Activated T-helper 1 cell treated with anti-CD3 and anti-CD28 coated beads, Interleukin-12 subunit alpha, Interleukin-12 subunit beta, Interleukin-2, Interleukin-4 antibody, amounts not matched to agents 30 ng/mL and 10 ng/mL and 1 ng/mL, durations not matched to agents 14 hours and 24 hours and 36 hours (primary cell): ENCODE data around the gene RDH8. TPM values are rescaled to one million over a fixed set of nuclear protein-coding genes. Genes with fewer than 3 reads are reported as not detected.

ENCODE experiments used
- DNase-seq: peaks from one replicate; pipeline ENCODE4 v3.0.0; 2021; ENCODE audit warnings: low spot score
- H3K27ac Mint-ChIP-seq: one replicate; pipeline ENCODE4 v1.8.0; 2021; ENCODE audit warnings: mild to moderate bottlenecking, mixed read lengths
- H3K27me3 Mint-ChIP-seq: one replicate; pipeline ENCODE4 v1.8.0; 2022; ENCODE audit warnings: mild to moderate bottlenecking, moderate library complexity, mixed read lengths; ENCODE audit not compliant: insufficient read depth
- H3K36me3 Mint-ChIP-seq: one replicate; pipeline ENCODE4 v1.8.0; 2021; ENCODE audit warnings: low read depth, mixed read lengths
- H3K4me1 Mint-ChIP-seq: one replicate; pipeline ENCODE4 v1.8.0; 2021; ENCODE audit warnings: low read depth, mixed read lengths
- H3K4me3 Mint-ChIP-seq: one replicate; pipeline ENCODE4 v1.8.0; 2021; ENCODE audit warnings: mild to moderate bottlenecking, moderate library complexity, mixed read lengths
- H3K9me3 Mint-ChIP-seq: one replicate; pipeline ENCODE4 v1.8.0; 2021; ENCODE audit warnings: mixed read lengths
- intact Hi-C: fragments of 100-400 bp; cut with micrococcal nuclease; formaldehyde crosslinking; loops from one replicate; pipeline ENCODE4 v1.15.1; 2024
- total RNA-seq: library from RNA; stranded (reverse); gene quantifications from 2 replicates; pipeline ENCODE4 v1.2.3, GENCODE V29; 2022

The RDH8 gene
- total RNA-seq, 1 donor from 2014 or later, result not detected

DNA sequence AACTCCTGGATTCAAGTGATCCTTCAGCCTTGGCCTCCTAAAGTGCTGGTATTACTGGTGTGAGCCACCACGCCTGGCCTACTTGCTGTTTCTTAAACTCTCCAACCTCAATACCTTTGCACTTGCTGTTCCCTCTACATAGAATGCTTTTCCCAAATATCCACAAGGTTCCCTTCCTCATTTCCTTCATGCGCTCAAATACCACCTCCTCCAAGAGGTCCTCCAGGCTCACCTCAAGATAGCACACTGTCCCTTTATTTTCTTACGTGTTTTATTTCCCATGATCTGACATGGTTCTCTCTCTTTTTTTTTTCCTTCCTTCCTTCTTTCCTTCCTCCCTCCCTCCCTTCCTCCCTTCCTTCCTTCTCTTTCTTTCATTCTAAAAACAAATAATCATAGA is 13.5 kb downstream of the RDH8 start:
- peaks cover 16% of the 10 kb centered on the region for H3K27me3 Mint-ChIP-seq
- H3K9me3 Mint-ChIP-seq, result no peaks in the 10 kb centered on the region
- H3K36me3 Mint-ChIP-seq, result no peaks in the 10 kb centered on the region
- no peak overlapping the region for H3K4me3 Mint-ChIP-seq
- no peaks in the 10 kb centered on the region for H3K4me1 Mint-ChIP-seq
- intact Hi-C loops, result loop anchor here (1.0 kb wide), 1 partner anchor 92 kb away; no protein-coding TSS in a partner anchor
- H3K27ac Mint-ChIP-seq, result no peak overlapping the region
- DNase-seq, result no peak

GRCh38 chr19:10027158-10027997 is 14.1 kb downstream of the RDH8 start:
- peaks cover 16% of the 10 kb centered on the region for H3K27me3 Mint-ChIP-seq
- H3K27ac Mint-ChIP-seq, result no peak overlapping the region

DNA sequence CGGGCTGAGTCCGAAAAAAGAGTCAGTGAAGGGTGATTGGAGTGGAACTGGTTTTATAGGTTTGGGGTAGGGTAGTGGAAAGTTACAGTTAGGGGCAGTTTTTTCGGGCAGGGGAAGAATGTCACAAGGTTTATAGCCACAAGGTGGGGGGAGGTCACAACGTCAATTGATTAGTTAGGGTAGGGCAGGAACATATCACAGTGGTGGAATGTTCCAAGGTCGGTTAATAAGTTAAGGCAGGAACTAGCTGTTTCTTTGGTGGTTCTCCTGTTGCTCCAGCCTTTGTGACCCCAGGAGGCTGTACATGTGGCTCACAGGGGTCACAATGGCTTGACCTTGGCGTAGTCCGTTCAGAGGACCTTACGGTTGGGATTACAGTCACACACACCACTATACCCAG is 20.3 kb downstream of the RDH8 start:
- intact Hi-C loops, result no loop called here
- Mint-ChIP-seq H3K4me3 (no peak overlapping the region), H3K4me1 (no peaks in the 10 kb centered on the region), H3K9me3 (no peaks in the 10 kb centered on the region), H3K36me3 (no peaks in the 10 kb centered on the region), H3K27me3 (peaks cover 5% of the 10 kb centered on the region), H3K27ac (no peak overlapping the region)
- no peak for DNase-seq

More at GRCh38 chr19:10027158-10027997, 14.1 kb downstream of the RDH8 start:
- no peaks in the 10 kb centered on the region for H3K36me3 Mint-ChIP-seq
- H3K4me3 Mint-ChIP-seq, result no peak overlapping the region
- peak; percentile 72 for DNase-seq
- no peaks in the 10 kb centered on the region for H3K9me3 Mint-ChIP-seq
- intact Hi-C loops, result loop anchor here (1.0 kb wide), 1 partner anchor 93 kb away; no protein-coding TSS in a partner anchor
- no peaks in the 10 kb centered on the region for H3K4me1 Mint-ChIP-seq

- DNase-seq, result no peak
- Mint-ChIP-seq H3K4me1 (no peaks in the 10 kb centered on the region), H3K27me3 (peaks cover 5% of the 10 kb centered on the region), H3K36me3 (no peaks in the 10 kb centered on the region), H3K27ac (no peak overlapping the region), H3K4me3 (no peak overlapping the region), H3K9me3 (no peaks in the 10 kb centered on the region)
- intact Hi-C loops, result no loop called here
These were observed 23.4 kb downstream of the RDH8 start for GRCh38 chr19:10036601-10037071.

- Mint-ChIP-seq H3K4me3 (no peak overlapping the region), H3K36me3 (no peaks in the 10 kb centered on the region), H3K27me3 (peaks cover 5% of the 10 kb centered on the region), H3K4me1 (no peaks in the 10 kb centered on the region), H3K9me3 (no peaks in the 10 kb centered on the region), H3K27ac (no peak overlapping the region)
- no peak for DNase-seq
- intact Hi-C loops, result no loop called here
These were observed 24.1 kb downstream of the RDH8 start for GRCh38 chr19:10037367-10037766.

DNA sequence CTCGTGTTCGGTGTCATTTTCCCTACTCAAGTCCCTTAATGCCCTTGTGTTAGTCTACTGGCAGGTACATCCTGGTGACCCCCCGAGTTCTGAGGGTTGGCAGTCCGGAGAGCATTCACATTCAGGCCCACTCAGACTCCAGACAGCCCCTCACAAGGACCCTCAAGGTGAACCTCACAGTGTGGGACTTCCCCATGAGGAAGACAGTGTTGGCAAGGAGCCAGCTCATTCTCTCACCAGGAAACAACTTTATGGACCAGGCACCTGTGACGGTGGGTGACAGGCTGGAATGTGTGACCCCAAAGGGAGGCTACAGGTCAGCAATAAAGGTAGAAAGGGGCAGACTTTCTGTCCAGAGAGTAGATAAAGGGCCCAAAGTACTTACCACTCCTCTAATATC is 24.5 kb downstream of the RDH8 start:
- no peak overlapping the region for H3K27ac Mint-ChIP-seq
- DNase-seq, result no peak
- no peaks in the 10 kb centered on the region for H3K36me3 Mint-ChIP-seq
- intact Hi-C loops, result no loop called here
- H3K4me3 Mint-ChIP-seq, result no peak overlapping the region
- H3K27me3 Mint-ChIP-seq, result peaks cover 1% of the 10 kb centered on the region
- no peaks in the 10 kb centered on the region for H3K4me1 Mint-ChIP-seq
- no peaks in the 10 kb centered on the region for H3K9me3 Mint-ChIP-seq

DNA sequence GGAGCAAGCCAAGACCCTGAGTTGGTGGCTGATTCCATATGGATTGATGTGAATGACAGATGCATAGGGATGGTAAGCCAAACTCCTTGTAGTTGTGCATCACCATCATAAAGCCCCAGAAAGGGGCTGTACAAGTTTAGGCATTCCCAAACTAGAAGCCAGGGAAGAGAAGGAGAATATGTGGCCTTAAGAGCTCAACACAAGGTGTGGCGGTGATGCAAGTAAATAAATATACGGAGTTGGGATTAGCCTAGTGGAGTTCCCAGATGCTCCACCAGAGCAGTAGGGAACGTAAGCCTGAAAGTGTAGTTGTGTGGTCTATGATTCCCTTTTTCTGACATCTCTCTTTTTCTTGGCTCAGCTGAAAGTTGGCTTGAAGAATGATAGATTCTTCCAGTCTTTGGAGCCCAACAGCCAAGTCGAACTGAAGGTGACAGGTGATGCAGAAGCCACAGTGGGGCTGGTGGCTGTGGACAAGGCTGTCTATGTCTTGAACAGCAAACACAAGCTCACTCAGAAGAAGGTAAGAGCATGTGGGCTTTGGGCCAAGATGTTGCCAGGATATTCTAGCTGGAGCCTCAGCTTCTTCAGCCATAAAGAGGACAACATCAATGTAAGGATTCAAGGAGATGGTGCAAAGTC is 30.1 kb downstream of the RDH8 start:
- no peak for DNase-seq
- Mint-ChIP-seq H3K4me3 (no peak overlapping the region), H3K36me3 (no peaks in the 10 kb centered on the region), H3K27ac (no peak overlapping the region), H3K9me3 (no peaks in the 10 kb centered on the region), H3K27me3 (peaks cover 7% of the 10 kb centered on the region), H3K4me1 (no peaks in the 10 kb centered on the region)
- intact Hi-C loops, result no loop called here

GRCh38 chr19:10044390-10044789 is 31.1 kb downstream of the RDH8 start:
- Mint-ChIP-seq H3K36me3 (no peaks in the 10 kb centered on the region), H3K4me3 (no peak overlapping the region), H3K27me3 (peaks cover 7% of the 10 kb centered on the region), H3K4me1 (no peaks in the 10 kb centered on the region), H3K9me3 (no peaks in the 10 kb centered on the region), H3K27ac (no peak overlapping the region)
- DNase-seq, result no peak
- intact Hi-C loops, result no loop called here

DNA sequence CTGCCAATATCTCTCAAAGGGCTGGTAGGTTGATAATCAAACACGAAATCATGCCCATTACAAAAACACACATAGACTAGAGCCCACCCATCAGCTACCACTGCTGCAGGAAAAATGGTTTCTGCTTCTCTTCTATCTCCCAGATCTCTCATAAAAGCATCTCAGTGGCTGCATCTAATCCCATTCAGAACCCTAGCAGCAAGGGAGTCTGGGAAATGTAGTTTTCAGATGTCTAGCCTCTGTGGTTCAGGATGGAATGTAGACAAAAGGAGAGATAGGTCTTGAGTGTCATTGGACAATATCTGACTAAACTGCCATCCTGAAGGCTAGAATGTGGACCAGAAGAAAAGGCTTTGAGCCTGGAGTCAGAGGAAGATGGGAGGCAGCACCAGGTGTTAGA is 32.1 kb downstream of the RDH8 start:
- H3K27me3 Mint-ChIP-seq, result peaks cover 7% of the 10 kb centered on the region
- H3K36me3 Mint-ChIP-seq, result no peaks in the 10 kb centered on the region
- no peak overlapping the region for H3K27ac Mint-ChIP-seq
- no peaks in the 10 kb centered on the region for H3K9me3 Mint-ChIP-seq
- H3K4me3 Mint-ChIP-seq, result no peak overlapping the region
- intact Hi-C loops, result no loop called here
- DNase-seq, result no peak
- H3K4me1 Mint-ChIP-seq, result no peaks in the 10 kb centered on the region

- intact Hi-C loops, result no loop called here
- no peaks in the 10 kb centered on the region for H3K4me1 Mint-ChIP-seq
- H3K27me3 Mint-ChIP-seq, result peaks cover 3% of the 10 kb centered on the region
- H3K36me3 Mint-ChIP-seq, result no peaks in the 10 kb centered on the region
- no peak for DNase-seq
- no peaks in the 10 kb centered on the region for H3K9me3 Mint-ChIP-seq
- H3K27ac Mint-ChIP-seq, result no peak overlapping the region
- H3K4me3 Mint-ChIP-seq, result no peak overlapping the region
These were observed 36.3 kb downstream of the RDH8 start for GRCh38 chr19:10049626-10050025.

DNA sequence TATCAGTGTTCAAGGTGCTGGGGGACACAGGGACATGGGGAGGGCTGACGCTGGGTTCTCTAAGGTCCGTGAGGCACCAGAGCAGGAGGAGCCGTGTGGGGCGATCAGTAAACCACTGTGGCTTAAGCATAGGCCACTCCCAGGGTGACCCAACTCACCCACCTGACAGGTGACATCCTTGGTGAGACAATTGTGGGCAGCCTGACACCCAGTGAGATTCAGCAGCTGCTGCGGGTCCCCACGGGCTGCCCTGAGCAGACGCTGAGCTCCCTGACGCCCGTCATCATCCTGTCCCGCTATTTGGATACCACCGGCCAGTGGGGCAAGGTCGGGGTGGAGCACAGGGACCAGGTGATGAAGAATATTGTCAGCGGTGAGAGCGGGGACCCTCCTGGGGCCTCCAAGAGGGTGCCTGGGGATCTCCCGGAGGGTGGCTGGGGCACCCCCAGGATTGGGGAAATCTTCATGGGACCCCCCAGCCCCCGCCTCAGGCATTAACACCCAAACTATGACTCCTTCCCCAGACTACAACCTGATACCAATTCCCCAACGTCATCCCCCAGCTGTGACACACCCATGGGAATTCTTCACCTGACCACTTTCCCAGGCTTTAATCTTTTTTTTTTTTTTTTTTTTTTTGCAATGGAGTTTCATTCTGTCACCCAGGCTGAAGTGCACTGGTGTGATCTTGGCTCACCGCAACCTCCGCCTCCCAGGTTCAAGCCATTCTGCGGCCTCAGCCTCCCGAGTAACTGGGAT is 39.5 kb downstream of the RDH8 start:
- DNase-seq, result no peak
- H3K4me1 Mint-ChIP-seq, result no peaks in the 10 kb centered on the region

DNA sequence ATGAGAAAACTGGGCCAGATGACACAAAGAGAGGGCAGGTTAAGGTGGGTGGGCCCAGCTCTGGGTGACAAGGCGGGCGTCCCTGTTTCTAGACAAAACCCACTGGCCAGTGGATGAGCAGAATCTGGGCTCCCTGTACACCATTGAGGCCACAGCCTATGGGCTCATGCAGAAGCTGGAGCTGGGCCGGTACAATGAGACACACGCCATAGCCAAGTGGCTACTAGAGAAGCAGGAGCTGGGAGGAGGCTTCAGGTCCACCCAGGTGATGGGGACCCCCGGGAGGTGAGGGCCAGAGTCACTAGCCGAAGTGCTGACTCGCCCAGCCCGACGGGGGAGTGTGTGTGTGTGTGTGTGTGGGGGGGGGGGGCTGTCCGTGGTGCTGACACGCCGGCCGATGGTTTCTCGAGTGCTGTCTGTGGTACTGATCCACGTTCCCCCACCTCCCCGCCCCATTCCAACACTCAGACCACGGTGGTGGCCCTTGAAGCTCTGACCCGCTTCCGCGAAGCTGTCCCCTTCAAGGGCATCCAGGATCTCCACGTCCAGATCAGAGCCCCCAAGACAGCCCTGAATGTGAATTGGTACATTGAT is 48.5 kb downstream of the RDH8 start:
- H3K4me1 Mint-ChIP-seq, result no peaks in the 10 kb centered on the region
- peaks cover 3% of the 10 kb centered on the region for H3K27me3 Mint-ChIP-seq
- H3K9me3 Mint-ChIP-seq, result no peaks in the 10 kb centered on the region
- DNase-seq, result no peak
- H3K27ac Mint-ChIP-seq, result no peak overlapping the region
- no peak overlapping the region for H3K4me3 Mint-ChIP-seq
- H3K36me3 Mint-ChIP-seq, result no peaks in the 10 kb centered on the region
- intact Hi-C loops, result no loop called here

More for the DNA sequence above, 39.5 kb downstream of the RDH8 start:
- Mint-ChIP-seq H3K36me3 (no peaks in the 10 kb centered on the region), H3K4me3 (no peak overlapping the region), H3K27ac (no peak overlapping the region), H3K27me3 (peaks cover 2% of the 10 kb centered on the region), H3K9me3 (no peaks in the 10 kb centered on the region)
- intact Hi-C loops, result no loop called here
